IPS-18c (cell line): ENCODE results near the gene CYP2J2.
"Not testable (repeated sequence)": the region's sequence is repeated elsewhere in the genome, so short reads cannot be mapped to it uniquely, and the experiment has no call there.

Source experiments
- H3K4me3 ChIP-seq: 2 replicates; pipeline ENCODE4 v1.7.0; 2013; ENCODE audit warnings: low read depth, mild to moderate bottlenecking, low read length, moderate library complexity; ENCODE audit not compliant: insufficient read depth
- H3K9me3 ChIP-seq: one replicate; pipeline ENCODE4 v1.6.1; 2013; ENCODE audit warnings: mild to moderate bottlenecking, low read length, moderate library complexity; ENCODE audit not compliant: control insufficient read depth, insufficient read depth

CYP2J2 gene, protein sequence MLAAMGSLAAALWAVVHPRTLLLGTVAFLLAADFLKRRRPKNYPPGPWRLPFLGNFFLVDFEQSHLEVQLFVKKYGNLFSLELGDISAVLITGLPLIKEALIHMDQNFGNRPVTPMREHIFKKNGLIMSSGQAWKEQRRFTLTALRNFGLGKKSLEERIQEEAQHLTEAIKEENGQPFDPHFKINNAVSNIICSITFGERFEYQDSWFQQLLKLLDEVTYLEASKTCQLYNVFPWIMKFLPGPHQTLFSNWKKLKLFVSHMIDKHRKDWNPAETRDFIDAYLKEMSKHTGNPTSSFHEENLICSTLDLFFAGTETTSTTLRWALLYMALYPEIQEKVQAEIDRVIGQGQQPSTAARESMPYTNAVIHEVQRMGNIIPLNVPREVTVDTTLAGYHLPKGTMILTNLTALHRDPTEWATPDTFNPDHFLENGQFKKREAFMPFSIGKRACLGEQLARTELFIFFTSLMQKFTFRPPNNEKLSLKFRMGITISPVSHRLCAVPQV

GRCh38 chr1:59926381-59927123 is at the start of gene CYP2J2:
Gene CYP2J2 (minus strand): TSS chr1:59926773. CDS start chr1:59926746, 27 bp downstream.
- Histone ChIP-seq H3K4me3 (peak within 1 kb of the TSS; percentile 62), H3K9me3 (peaks cover 5% of the 10 kb centered on the region)

- no peaks in the 10 kb centered on the region for H3K9me3 ChIP-seq
- no peak overlapping the region for H3K4me3 ChIP-seq
Measured at GRCh38 chr1:59973719-59974118, 47.1 kb upstream of the CYP2J2 start.

DNA sequence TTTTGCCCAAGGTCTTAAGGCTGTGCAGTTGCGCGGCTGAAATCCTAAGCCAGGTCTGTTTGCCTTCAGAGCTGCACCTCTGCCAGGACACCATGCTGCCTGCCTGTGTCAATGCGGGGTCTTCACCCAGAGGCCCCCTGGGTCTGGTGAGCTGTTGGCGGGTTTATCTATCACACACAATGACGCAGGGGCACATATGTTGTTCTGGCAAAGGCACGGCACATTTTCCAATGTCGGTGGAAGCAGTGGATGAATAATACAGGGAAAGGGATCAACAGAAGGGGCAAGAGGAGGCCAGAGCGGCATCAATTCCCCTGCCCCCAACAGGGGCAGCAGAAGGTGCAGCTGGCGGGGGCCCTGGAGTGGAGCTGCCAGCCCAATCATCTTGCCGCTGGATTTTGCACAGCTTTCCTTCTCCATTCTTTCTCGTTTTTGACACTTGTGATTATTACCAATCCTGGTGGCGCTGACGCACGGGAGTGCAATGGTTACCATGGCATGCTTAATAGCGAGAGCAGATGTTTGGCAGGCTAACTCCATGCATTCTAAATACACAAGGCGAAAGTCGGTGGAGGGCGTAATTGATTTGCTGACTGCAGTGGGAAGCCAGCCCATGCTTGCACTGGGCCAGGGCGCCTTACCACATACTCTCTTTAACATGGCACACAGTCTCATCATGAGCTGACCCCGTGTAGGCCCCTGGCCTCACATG is 45.8 kb upstream of the CYP2J2 start:
- H3K9me3 ChIP-seq, result no peaks in the 10 kb centered on the region
- H3K4me3 ChIP-seq, result no peak overlapping the region

DNA sequence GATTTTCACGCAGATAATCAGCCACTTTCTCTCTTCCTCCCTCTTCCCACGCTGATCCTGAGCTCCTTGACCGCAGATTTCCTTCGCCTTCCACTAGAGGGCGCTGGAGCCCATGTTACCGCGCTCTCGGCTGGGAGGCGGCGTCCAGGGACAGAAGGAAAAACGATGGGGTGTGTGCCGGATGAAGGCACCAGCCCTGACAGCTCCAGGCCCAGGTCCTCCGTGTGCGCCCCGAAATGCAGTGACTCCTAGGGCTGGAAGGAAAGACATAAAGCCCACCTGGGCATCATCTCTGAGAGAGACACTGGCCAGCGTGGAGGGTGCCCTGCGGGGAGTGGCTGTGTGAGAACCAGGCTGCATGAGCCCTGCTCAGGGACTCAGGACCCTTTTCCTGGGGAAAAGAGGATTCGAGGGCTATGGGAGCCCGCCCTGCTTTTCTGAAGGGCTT is 44.9 kb upstream of the CYP2J2 start:
- H3K4me3 ChIP-seq, result no peak overlapping the region; the same call in 1 of the 2 replicates

GRCh38 chr1:59969542-59970175 is 43.1 kb upstream of the CYP2J2 start:
- not testable (repeated sequence) for H3K9me3 ChIP-seq, H3K4me3 ChIP-seq

More for the DNA sequence above, 44.9 kb upstream of the CYP2J2 start:
- no peaks in the 10 kb centered on the region for H3K9me3 ChIP-seq

- H3K9me3 ChIP-seq, H3K4me3 ChIP-seq: not testable (repeated sequence)
Measured at GRCh38 chr1:59968746-59969145, 42.2 kb upstream of the CYP2J2 start.

DNA sequence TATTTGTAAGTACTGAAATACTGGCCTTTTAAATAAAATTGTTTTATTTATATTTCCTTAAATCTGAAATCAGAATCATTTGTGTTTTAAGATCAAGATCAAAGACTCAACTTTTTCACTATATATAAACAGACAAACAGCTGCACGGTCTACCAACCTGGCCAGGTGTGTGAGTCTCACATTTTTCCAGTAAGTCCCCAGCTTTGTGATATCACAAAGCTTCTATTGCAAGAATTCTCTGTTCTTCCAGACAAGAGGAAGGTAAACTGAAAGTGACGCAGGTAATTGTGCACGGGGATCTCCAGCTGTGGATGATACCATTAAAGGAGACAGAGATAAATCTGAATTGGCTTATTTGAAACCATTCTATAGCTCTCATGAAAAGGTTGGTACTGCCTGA is 41.2 kb upstream of the CYP2J2 start:
- Histone ChIP-seq H3K9me3 (no peaks in the 10 kb centered on the region), H3K4me3 (no peak overlapping the region)

DNA sequence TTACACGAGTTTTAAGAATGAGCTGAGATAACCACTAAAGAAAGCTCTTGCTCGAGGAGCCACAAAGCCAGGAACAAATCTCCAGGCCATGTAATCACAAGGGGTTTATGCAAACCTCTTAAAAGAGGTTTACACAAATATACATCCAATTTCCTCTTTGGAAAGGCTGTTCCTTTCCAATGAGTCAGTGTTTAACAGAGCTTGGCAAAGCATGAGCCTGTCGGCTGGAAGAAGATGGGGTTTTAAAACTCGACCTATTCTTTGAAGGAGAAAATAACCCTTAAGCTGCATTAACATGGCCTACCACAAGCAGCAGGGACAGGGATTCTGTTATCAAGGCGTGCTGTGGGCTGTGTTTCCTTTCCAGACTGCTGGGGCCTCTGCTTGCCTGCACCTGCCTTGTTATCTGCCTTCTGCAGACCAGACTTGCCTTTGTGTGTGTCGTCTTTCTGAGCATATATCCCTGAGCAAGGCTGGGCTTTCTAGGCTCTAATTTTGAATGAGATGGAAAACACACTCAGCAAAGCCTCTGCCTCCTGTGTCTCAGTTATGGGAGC is 40.6 kb upstream of the CYP2J2 start:
- no peak overlapping the region for H3K4me3 ChIP-seq
- no peaks in the 10 kb centered on the region for H3K9me3 ChIP-seq

GRCh38 chr1:59952065-59952464 is 25.5 kb upstream of the CYP2J2 start:
- no peaks in the 10 kb centered on the region for H3K9me3 ChIP-seq
- H3K4me3 ChIP-seq, result no peak overlapping the region

DNA sequence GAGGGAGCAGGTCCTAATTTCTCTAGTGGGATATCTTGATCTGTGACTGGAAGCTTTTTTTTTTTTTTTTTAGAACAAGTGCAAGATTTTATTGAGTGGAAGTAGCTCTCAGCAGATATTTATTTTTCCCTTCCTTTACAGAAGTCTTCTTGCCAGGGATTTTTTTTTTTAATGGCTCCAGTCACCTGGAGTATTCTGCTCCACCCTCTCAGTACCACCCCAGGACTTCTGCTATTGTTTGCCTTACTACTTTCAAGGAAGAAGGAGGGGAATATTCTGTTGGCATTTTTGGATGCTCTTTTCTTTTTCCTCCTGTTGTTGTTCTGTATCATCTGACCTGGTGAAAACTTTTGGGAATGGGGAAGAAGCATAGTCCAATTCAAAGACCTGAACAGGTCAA is 23.1 kb upstream of the CYP2J2 start:
- H3K4me3 ChIP-seq, result no peak overlapping the region
- no peaks in the 10 kb centered on the region for H3K9me3 ChIP-seq

GRCh38 chr1:59948990-59949389 is 22.4 kb upstream of the CYP2J2 start:
- Histone ChIP-seq H3K4me3 (no peak overlapping the region), H3K9me3 (no peaks in the 10 kb centered on the region)

DNA sequence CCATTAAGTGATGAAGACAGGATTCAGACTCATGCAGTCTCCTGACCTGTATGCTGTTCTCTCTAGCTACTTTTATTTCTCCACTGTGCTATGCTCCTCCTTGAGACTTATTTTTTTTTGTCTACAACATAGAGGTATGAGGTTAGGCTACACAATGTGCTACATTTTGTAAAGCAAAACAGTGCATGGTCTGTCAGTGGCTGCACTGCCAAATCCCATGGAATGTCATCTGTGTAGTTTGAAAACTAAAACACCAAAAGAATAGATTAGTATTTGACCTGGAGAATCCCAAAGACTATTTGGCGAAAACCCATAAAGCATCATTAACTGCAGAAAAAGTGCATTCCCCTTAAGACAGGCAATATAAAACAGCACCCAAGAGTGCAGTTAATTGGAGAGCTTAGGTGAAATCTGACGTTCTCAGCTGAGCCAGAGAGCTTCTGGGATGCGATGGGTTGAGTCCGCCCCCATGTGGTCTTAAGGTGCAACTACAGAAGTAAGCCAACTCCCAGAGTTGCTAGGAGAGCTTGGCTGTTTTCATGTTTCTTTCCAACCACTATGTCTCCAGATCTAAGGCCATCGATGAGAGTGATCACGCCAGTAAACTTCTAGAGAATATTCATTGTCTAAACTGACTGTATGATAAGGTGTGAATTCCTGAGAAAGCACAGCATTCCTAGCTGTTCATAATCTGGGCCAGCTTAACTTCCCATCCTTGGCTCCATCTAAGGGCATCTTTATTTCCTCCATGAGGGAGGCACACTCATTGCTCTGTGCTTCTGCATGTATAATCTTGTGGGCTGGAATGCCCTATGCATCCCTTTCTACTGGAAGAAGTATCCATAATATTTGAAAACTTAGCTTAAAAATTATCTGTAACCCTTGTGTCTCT is 20.7 kb upstream of the CYP2J2 start:
- Histone ChIP-seq H3K9me3 (no peaks in the 10 kb centered on the region), H3K4me3 (no peak overlapping the region)

GRCh38 chr1:59945790-59946189 is 19.2 kb upstream of the CYP2J2 start:
- Histone ChIP-seq H3K4me3 (no peak overlapping the region), H3K9me3 (no peaks in the 10 kb centered on the region)

GRCh38 chr1:59939393-59939792 is 12.8 kb upstream of the CYP2J2 start:
- Histone ChIP-seq H3K9me3 (no peaks in the 10 kb centered on the region), H3K4me3 (no peak overlapping the region)

DNA sequence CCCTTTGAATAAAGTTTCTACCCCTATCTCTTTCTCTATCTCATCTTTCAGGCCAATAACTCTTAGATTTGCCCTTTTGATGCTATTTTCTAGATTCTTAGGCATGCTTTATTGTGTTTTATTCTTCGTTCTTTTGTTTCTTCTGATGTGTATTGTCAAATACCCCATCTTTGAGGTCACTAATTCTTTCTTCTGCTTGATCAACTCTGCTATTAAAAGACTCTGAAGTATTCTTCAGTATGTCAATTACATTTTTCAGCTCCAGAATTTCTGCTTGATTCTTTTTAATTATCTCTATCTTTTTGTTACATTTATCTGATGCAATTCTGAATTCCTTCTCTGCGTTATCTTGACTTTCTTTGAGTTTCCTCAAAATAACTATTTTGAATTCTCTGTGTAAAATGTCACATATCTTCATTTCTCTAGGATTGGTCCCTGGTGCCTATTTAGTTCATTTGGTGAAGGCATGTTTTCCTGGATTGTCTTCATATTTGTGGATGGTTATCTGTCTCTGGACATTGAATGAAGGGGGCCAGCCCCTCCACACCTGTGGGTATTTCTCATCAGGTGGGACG is 11.2 kb upstream of the CYP2J2 start:
- H3K9me3 ChIP-seq, result no peaks in the 10 kb centered on the region
- H3K4me3 ChIP-seq, result no peak overlapping the region

- H3K9me3 ChIP-seq, result no peaks in the 10 kb centered on the region
Measured at GRCh38 chr1:59936358-59936821, 9.8 kb upstream of the CYP2J2 start.

More at GRCh38 chr1:59936358-59936821, 9.8 kb upstream of the CYP2J2 start:
- H3K4me3 ChIP-seq, result no peak overlapping the region
